DMS 273 treated with DMSO at 0.1 percent for 48 hours (cell line): ENCODE results near the gene MRPL23.

Experiments
- DNase-seq: peaks from one replicate; lab custom pipeline; 2025; lab: John Stamatoyannopoulos, UW

MRPL23 gene

DNA sequence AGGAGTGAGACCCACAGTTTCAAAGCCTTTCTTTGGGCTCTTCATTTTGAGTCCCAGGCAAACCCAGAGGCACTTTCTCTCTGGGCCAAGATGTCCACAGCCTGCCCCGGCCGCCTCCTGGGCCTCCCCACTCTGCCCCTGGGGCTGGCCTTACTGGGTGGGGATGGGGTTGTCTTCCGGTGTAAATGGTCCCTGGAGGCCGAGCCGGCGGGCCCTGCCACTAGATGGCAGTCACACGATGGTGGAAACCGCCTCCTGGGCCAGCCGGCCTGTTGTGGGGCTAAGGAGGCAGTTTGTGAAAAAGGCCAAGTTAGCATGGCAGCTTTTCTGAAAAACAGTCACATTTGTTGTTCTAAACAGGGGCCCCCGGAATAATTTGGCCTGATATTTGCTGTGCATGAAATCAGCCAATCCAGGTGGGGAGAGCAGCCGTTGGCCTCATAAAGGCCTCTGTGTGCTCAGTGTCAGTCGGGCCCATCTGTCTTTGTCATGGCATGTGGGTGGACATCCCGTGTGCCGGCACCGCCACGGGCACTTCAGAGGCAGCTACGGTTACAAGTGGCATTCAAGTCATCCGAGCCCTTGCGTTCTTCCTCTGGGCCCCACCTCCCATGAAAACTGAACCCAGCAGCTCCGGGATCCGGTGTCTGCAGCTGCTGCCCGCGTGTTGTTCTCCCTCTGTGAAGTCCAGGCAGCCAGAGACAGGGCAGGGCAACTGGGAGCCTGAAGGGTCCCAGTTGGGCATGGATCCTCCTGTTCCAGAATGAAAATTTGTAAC, 6.5 kb downstream of the MRPL23 start:
- DNase-seq, result no peak

DNA sequence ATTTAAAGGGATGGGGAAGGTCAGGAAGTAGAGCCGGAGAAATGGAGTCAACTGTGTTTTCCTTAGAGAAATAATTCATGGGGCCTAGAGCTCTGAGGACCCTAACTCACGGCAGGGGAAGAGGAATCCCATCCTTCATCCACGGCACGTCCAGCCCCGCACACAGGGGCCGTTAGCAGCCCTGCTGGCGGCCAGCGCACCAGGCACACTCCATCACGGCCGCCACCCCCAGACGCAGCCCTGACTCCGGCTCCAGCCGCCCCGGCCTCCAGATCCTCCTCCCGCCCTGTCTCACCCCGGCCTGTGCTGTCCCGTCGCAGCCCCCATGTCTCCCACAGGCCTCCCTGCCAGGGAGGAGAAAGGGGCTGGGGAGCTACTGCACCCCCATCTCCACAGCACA, 11.2 kb downstream of the MRPL23 start:
- DNase-seq, result no peak

DNA sequence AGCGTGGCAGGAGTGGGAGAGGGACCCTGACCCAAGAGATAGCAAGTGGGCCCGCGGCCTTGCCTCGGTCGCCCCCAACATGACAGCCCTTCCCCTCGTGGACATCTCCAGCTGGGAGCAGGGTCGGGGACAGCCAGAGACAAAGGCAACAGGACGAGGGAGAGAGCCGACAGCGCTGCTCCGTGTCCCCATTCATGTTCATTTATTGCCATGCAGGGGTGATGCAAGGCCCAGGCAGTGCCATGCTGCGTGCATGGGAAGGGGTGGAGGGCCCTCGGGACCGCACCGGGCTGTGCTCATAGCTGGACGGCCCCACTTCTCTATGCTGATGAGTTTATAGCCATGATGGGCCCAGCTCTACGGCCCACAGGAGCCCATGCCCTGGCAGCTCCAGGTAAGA, 12.7 kb downstream of the MRPL23 start:
- no peak for DNase-seq

DNA sequence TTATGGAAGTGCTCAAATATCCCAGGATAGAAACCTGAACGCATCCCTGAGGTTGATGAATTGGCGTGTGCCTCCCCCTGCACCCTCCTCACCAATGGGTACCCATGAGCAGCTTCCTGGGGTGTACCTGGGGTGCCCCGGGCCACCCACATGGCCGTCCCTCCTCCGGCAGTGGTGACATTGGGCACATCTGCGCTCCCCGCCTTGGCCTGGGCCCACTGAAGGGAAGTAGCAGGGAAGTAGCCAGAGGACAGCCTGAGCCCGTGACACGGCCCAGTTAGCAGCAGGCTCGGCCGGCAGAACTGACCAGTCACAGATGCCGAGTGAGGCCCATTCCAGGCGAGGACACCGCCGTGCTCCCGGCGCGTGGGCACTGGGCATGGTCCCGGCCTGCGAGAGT, 16.7 kb downstream of the MRPL23 start:
- no peak for DNase-seq

DNA sequence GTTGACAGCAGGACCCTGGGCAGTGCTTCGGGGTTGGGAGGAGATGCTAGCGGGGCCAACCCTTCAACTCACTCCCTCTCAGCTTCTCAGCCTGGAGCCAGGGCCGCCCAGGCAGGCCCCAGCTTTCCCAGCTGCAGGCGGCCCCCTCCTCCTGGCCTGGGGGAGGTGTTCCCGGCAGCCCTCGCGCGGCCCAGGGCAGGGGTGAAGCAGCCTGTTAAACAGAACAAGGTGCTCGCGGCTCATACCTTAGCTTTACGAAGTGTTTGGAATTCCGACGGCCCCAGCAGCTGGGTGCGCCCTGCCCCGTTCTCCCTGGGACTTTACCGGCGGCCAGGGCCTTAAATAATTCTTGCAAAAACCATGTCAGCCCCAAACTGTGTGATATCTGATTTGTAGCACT, 17.2 kb downstream of the MRPL23 start:
- DNase-seq, result no peak

DNA sequence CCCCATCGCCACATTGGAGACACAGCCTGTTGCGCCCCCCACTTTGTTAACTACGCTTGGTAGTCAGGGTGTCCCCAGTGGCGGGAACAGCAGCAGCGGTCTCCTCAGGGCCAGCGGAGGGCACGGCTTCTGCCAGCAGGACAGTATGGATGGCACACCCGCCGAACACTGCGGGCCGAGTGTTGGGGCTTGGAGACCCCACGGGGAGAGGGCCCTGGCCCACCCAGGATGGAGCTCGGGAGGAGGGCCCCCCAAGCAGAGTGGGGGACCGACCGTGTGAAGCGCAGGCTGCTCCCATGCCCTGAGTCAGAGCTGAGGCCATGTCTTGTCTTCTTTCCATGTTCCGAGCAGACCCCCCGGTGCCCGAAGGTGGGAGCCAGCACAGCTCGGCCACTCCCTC, 17.8 kb downstream of the MRPL23 start:
- DNase-seq, result no peak

DNA sequence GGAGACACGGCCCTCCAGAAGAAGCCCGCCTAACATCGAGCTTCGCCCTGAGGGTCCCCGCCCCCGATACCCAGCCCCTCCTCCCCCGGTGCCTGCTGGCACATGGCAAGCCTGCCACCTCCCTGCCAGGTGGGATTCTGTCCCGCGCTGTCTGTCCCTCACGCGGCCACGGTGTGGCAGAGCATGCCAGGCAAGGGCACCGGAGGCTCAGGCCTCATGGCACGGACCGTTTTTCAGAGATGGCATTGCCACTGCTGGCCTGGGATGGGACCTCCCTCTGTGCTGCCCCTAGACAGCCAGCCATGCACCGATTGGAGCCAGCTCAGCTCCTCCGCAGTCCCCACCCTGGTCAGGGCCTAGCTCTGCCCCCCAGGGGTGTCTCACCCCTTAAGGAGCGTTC, 19.4 kb downstream of the MRPL23 start:
- DNase-seq, result no peak

DNA sequence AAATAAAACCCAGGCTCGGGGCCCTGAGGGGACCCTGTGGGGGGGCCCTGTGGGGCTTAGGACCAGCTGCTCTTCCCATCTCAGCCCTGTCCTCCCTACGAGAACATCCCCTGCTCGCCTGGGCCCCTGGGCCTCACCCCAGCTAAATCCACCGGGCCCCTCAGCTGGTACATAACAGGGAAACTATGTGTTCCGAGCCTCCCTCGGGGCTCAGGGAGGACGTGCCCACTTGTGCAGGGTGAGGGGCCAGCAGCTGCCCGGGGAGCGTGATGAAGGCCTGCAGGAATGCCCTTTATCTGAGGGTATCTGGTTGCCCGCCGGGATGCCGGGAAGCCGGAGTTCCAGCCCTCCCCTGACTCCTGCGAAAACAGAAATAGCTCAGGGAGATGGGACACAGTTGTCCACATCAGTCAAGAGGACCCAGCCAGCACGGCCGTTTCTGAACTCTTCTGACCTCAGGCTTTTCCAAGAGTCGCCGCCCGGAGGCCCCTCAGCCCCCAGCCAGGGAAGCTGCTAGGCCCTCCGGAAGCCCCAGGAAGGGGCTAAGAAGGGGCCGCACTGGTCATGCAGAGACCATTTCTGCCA, 20.6 kb downstream of the MRPL23 start:
- no peak for DNase-seq

DNA sequence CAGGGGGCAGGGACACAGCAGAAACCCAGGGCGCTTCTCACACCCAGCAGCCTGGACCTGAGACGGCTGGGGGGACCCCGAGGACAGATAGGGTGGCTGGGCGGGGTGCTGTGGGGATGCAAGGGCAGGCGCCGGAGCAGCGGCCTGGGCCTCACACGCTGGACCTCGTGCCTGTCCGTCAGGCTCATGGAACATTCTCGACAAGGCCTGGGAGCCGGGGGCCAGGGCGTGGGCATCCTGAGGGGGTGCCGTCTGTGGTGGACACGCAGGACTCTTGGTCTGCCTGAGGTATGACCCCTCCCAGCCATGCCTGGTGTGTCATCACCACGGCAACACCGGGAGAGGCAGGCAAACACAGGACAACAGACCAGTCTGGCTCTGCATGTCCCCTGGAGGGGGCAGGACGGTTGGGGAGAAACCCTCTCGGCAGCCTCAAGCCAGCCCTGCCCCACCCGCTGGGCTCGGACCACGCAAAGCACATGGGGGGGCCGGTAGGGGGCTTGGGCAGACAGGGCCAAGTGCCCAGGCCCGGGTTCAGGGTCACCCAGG, 21.4 kb downstream of the MRPL23 start:
- no peak for DNase-seq

DNA sequence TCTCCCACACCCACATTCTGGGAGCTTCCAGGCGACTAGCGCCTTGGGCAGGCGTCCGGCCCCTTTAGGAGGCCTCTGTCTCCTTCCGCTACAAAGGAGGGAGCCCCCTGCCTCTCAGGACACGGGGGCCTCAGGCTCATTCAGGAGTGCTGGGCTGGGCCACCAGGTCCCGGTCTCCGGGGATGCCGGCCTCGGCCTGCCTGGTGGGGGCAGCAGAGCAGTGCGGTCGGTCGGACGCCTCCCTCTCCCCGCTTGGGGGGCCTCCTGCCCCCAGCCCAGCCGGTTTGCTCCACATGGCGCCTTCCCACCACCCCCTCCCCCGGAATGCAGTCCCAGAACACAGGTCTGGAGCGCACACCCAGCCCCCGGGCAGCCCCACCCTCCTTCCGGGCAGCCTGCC, 21.9 kb downstream of the MRPL23 start:
- DNase-seq, result no peak

DNA sequence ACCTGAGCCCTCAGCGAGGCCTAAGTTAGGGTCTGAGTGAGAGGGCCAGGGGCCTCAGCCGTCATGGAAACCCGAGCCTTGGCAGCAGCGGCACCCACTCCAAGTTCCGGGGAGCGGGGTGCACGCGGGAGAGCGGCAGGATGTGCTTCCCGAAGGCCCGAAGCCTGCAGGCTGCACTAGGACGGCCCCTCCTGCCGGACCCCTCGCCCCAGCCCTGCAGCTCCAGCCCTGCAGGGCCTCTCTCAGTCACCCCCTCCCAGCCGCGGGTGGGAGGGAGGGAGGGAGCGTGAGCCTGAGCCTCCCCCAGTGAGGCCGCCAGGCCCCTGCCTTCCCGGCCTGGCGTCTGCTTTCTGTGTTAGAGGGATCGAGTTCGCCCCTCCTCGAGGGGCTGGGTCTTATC, 22.6 kb downstream of the MRPL23 start:
- DNase-seq, result no peak

DNA sequence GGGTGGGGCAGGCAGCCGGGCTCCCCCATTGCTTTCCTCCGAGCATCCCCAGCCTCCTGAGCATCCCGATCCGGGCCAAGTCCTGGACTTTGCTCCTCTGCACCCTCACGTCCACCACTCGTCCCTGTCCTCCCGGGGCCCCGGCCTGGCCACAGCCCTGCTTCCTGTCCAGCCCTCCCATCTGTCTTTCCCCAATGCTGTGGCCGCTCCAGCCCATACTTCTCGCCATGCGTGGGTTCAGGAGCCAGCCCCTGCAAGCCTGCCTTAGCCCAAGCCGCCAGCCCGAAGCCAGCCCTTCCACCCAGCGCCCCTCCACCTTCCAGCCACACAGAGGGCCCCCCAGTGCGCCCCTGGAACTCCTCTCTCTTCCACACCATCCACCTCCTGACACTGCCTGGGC, 23.8 kb downstream of the MRPL23 start:
- DNase-seq, result no peak

DNA sequence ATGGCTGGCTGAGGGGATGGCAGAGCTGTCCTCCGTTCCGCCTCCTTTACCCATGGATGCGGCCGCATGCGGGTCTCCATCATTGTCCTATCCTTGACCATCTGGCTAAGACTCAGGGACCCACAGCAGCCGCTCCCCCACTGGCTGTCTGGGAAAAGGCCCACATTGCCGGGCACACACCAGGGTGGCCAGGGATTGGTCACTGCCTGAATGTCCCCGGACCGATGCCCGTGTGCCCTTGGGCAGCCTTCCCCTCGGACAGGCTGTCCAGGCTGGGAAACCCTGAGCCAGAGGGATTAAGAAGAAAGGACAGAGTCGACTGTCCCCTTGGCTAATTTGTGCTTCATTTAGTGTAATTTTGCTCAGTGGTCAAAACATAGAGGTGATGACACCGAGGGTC, 28.1 kb downstream of the MRPL23 start:
- no peak for DNase-seq

DNA sequence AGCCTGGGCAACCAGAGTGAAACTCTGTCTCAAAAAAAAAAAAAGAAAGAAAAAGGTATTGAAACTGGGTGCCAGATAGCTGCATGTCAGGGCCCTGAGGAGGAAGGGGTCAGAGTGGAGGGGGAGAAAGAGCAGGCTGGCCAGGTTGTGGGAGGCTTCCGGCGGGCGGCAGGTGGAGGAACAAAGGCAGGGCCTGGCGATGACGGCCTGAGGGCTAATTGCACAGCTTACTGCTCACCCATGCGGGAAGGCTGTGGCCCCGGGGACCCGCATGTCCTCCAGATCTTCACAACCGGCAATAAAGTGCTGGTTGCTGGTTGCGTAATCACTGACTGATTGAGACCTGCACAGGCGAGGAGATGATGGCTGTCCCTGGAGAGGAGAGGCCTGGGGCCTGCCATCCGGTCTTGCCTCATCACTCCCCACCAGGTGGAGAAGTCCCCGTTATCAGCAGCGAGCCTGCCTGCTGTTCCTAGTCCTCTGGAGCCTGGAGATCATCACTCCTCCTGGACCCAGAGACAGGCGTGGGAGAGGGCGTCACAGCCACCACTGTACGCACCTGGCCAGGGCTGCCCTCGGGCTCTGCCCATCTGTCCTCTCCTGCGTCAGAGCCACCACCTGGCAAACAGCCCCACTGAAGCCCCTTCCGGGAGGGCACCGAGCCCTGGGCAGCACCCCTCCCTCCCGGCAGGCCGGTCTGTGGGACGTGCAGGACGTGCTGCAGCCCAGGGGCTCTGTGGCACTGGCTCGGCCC, 31.8 kb downstream of the MRPL23 start:
- DNase-seq, result no peak

DNA sequence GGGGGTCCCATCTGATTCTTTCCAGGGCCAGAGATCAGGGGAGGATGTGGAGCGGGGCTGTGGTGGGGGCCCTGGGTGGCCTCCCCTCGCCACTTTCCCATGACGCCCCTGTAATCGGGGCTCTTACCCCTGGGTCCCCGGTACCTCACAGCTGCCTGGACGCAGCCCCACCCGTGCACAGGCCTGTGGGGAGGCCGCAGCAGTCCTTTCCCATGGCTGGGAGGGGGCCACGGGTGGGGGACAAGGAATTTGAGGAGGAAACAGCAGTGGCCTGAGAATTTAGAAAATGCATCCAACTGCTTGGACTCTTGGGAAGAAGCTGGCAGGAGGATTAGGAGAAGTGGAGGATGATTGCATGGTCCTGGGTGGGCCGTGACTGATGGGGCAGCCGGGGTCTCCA, 32.5 kb downstream of the MRPL23 start:
- no peak for DNase-seq

DNA sequence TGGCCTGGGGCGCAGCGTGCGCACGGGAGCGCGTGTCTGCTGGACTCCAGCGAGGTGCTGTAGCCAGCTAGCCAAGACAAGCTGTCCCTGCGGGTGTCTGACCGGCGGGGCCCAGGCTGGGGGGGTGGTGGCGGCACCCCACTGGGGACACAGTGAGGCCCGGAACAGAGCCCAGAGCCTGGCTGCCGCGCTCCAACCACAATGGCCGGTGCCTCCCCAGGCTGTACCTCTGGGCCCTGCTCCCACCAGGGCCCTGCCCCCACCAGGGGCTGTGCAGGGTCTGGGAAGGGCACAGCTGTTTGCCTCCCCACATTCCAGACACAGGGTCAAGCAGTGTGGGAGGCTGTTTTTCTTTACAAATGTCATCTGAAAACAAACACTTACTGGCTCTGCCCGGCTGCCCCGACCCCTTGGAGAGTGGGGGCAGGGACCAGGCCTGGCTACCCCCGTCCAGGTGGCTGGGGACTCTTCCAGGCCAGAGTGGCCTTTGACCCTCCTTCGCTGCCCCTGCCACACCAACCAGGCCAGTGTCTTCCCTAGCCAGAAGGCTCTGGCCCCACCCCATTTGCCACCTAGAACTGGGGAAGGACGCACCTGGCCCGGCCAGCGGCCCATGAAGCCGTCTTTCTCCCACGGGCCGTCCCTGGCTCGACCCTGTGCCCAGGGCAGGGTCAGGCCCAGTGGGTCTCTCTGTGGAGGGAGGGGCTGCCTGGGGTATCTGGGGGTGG, 35.9 kb downstream of the MRPL23 start:
- no peak for DNase-seq

DNA sequence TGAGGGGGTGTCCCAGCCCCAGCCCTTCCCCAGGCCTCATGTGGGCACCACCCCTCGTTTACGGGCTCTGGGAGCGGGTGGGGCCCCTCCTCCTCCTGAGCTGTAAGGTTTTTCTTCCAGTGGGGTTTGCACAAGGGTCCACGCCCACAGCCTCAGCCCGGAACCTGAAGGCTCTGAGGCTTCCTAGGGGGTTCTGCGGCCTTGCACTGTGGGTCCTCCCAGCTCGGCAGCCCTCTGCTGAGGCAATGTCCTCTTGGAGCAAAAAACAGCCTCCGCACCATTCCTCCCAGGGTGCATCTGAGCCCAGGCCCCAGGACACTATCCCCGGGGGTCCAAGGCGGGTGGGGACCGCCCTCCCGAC, 36.4 kb downstream of the MRPL23 start:
- DNase-seq, result no peak

DNA sequence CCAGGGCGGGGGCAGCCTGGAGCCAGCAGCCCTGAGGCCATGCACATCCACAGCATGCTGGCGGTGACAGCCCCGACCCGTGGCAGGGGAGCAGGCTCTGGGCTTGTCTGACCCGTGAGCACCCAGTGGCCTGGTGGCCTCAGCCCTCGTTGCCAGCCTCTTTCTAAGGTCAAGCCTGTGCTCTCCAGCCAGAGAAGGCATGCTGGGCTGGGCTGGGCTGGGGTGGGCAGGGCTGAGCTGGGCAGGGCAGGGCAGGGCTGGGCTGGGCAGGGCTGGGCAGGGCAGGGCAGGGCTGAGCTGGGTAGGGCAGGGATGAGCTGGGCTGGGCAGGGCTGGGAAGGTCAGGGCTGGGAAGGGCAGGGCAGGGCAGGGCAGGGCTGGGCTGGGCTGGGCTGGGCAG, 39.9 kb downstream of the MRPL23 start:
- DNase-seq, result no peak

DNA sequence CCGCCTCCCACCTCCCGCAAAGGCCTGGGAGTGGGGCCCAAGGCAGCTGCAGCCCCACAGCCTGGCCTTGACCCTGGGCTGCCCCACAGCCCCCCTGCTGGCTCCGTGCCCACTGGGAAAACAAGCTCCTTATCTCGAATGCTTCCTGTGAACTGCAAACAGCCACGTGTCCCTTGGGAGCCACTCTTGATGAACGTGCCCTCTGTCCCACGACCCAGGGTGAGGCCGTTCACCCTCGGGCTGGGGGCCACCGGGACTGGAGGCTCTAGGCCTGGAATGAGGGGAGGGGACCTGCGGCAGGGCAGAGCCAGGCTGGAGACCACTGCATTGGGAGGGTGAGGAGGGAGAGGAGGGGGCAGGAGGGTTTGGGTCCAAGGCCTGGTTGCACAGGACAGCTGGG, 41.0 kb downstream of the MRPL23 start:
- DNase-seq, result no peak

DNA sequence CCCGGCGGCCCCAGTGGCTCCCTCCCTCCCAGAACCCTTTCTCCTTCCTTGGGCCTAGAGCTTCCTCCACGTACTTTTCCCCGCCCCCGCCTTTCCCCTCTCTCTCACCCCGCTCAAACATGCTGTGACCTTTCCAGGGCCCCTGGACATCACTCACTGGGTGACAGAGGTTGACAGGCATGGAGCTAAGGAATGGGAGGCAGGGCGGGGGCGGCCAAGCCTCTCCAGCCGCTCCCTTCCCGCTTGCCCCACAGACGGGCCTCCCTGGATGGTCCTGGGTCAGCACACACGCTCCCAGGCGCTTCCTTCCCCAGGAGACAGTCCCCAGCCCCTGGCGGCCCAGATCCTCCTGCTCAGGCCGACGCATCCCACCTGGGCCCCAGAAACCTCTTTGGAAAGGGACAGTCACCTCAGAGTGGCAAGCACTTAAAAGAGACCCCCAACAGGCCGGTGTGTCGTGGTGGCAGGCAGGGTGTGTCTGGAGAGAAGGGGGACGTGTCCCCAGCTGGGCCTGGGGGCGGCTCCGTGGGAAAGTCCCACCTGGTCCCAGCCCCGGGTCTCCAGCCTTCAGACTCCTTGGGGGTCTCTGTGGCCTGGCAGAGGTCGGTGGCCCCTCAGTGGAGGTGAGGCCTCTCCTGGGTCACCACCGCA, 41.7 kb downstream of the MRPL23 start:
- no peak for DNase-seq

DNA sequence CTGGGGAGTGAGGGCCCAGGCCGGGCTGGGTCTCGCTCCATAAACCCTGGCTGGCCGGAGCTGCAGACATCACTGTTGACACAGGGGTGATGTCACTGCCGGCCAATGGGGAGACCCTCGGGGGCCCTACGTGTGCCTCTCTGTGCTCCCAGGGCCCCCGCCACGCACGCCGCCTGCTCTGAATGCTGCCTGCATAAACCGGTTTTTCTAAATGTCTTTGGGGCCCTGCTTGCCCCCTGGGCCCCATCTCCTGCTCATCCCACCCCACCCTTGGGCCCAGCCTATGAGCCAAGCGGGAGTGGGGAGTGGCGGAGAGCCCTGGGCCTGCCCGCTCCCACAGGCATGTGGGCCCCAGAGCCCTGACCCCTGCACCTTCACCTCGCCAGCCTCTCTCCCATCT, 42.8 kb downstream of the MRPL23 start:
- no peak for DNase-seq
